GM23248 (cell line): ENCODE measurements around the gene VWA5B1. TPM values are rescaled to one million over a fixed set of nuclear protein-coding genes. Genes with fewer than 3 reads are reported as not detected.

Experiments
- DNase-seq: peaks from one replicate; pipeline ENCODE4 v3.0.0-alpha.2; 2015
- H2AFZ ChIP-seq: fragments of 200-600 bp; sonication (generic); 2 replicates; pipeline ENCODE4 v1.6.1; 2016; ENCODE audit warnings: antibody characterized with exemption
- H3F3A ChIP-seq: fragments of 200-600 bp; sonication (generic); 2 replicates; pipeline ENCODE4 v1.6.1; 2016; ENCODE audit warnings: mild to moderate bottlenecking, antibody characterized with exemption, mixed run types; ENCODE audit not compliant: insufficient read depth
- H3K27ac ChIP-seq: fragments of 200-600 bp; sonication (generic); 2 replicates; pipeline ENCODE4 v1.5.1; 2016; ENCODE audit warnings: mild to moderate bottlenecking
- H3K27me3 ChIP-seq: fragments of 200-600 bp; sonication (generic); replicated peaks from 2 replicates; pipeline ENCODE4 v1.6.1; 2016; ENCODE audit warnings: mild to moderate bottlenecking; ENCODE audit not compliant: insufficient read depth
- H3K36me3 ChIP-seq: fragments of 200-600 bp; sonication (generic); 2 replicates; pipeline ENCODE4 v1.6.1; 2016; ENCODE audit warnings: low read depth, mild to moderate bottlenecking
- H3K4me1 ChIP-seq: fragments of 200-600 bp; sonication (generic); 2 replicates; pipeline ENCODE4 v1.6.1; 2016; ENCODE audit warnings: mild to moderate bottlenecking; ENCODE audit not compliant: insufficient read depth
- H3K4me2 ChIP-seq: fragments of 200-600 bp; sonication (generic); one replicate; pipeline ENCODE4 v1.6.1; 2016; ENCODE audit warnings: mild to moderate bottlenecking; ENCODE audit not compliant: unreplicated experiment
- H3K4me3 ChIP-seq: fragments of 200-600 bp; sonication (generic); 2 replicates; pipeline ENCODE4 v1.5.1; 2016; ENCODE audit warnings: mild to moderate bottlenecking
- H3K79me2 ChIP-seq: fragments of 200-600 bp; sonication (generic); 2 replicates; pipeline ENCODE4 v1.6.1; 2016; ENCODE audit warnings: mild to moderate bottlenecking; ENCODE audit not compliant: insufficient read depth
- H3K9ac ChIP-seq: fragments of 200-600 bp; sonication (generic); 2 replicates; pipeline ENCODE4 v1.6.1; 2016; ENCODE audit warnings: mild to moderate bottlenecking
- H3K9me2 ChIP-seq: fragments of 200-600 bp; sonication (generic); 2 replicates; pipeline ENCODE4 v1.6.1; 2016; ENCODE audit warnings: mixed run types, mild to moderate bottlenecking, moderate library complexity; ENCODE audit not compliant: insufficient read depth
- H3K9me3 ChIP-seq: fragments of 200-600 bp; sonication (generic); one replicate; pipeline ENCODE4 v1.6.1; 2017; ENCODE audit warnings: low read depth
- H4K20me1 ChIP-seq: fragments of 200-600 bp; sonication (generic); 2 replicates; pipeline ENCODE4 v1.6.0; 2016; ENCODE audit not compliant: insufficient read depth
- EZH2 ChIP-seq: fragments of 200-600 bp; sonication (generic); IDR thresholded peaks from 2 replicates; pipeline ENCODE4 v1.6.1; 2018; ENCODE audit warnings: antibody characterized with exemption, mild to moderate bottlenecking; ENCODE audit not compliant: insufficient read depth, poor library complexity, severe bottlenecking
- EZH2phosphoT487 ChIP-seq: fragments of 200-600 bp; sonication (generic); IDR thresholded peaks from 2 replicates; pipeline ENCODE4 v1.6.1; 2018; ENCODE audit warnings: antibody characterized with exemption, moderate library complexity, mild to moderate bottlenecking, low read depth; ENCODE audit not compliant: insufficient read depth
- WGBS, 2 experiments: methylation state at CpG; one replicate each; pipeline ENCODE4 v1.1.6; 2015 to 2017; ENCODE audit warnings: low lambda C conversion rate in 2 of 2, low coverage in 1 of 2; ENCODE audit errors: missing lambda C conversion rate in 2 of 2; 5-methylcytosine and 5-hydroxymethylcytosine counted together
- in situ Hi-C: fragments of 300-500 bp; cut with MboI; formaldehyde crosslinking; loops from 2 replicates; pipeline ENCODE4 v1.15.0; 2020
- polyA plus RNA-seq: library from polyadenylated mRNA; unstranded; fragments of >200 nt; fragmentation: Nextera tagmentation; extraction: Ambion mirVana; gene quantifications from 2 replicates; pipeline ENCODE4 v1.2.1, GENCODE V29; 2016
- total RNA-seq: library from RNA; depleted of rRNA; stranded (reverse); fragments of >200 nt; shearing (Covaris generic); gene quantifications from 2 replicates; pipeline ENCODE4 v1.2.3, GENCODE V29; 2014; rRNA removed

VWA5B1 gene, protein sequence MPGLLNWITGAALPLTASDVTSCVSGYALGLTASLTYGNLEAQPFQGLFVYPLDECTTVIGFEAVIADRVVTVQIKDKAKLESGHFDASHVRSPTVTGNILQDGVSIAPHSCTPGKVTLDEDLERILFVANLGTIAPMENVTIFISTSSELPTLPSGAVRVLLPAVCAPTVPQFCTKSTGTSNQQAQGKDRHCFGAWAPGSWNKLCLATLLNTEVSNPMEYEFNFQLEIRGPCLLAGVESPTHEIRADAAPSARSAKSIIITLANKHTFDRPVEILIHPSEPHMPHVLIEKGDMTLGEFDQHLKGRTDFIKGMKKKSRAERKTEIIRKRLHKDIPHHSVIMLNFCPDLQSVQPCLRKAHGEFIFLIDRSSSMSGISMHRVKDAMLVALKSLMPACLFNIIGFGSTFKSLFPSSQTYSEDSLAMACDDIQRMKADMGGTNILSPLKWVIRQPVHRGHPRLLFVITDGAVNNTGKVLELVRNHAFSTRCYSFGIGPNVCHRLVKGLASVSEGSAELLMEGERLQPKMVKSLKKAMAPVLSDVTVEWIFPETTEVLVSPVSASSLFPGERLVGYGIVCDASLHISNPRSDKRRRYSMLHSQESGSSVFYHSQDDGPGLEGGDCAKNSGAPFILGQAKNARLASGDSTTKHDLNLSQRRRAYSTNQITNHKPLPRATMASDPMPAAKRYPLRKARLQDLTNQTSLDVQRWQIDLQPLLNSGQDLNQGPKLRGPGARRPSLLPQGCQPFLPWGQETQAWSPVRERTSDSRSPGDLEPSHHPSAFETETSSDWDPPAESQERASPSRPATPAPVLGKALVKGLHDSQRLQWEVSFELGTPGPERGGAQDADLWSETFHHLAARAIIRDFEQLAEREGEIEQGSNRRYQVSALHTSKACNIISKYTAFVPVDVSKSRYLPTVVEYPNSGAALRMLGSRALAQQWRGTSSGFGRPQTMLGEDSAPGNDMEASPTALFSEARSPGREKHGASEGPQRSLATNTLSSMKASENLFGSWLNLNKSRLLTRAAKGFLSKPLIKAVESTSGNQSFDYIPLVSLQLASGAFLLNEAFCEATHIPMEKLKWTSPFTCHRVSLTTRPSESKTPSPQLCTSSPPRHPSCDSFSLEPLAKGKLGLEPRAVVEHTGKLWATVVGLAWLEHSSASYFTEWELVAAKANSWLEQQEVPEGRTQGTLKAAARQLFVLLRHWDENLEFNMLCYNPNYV
- total RNA-seq, result not detected in 2 replicates
- polyA plus RNA-seq, result not detected in 2 replicates

DNA sequence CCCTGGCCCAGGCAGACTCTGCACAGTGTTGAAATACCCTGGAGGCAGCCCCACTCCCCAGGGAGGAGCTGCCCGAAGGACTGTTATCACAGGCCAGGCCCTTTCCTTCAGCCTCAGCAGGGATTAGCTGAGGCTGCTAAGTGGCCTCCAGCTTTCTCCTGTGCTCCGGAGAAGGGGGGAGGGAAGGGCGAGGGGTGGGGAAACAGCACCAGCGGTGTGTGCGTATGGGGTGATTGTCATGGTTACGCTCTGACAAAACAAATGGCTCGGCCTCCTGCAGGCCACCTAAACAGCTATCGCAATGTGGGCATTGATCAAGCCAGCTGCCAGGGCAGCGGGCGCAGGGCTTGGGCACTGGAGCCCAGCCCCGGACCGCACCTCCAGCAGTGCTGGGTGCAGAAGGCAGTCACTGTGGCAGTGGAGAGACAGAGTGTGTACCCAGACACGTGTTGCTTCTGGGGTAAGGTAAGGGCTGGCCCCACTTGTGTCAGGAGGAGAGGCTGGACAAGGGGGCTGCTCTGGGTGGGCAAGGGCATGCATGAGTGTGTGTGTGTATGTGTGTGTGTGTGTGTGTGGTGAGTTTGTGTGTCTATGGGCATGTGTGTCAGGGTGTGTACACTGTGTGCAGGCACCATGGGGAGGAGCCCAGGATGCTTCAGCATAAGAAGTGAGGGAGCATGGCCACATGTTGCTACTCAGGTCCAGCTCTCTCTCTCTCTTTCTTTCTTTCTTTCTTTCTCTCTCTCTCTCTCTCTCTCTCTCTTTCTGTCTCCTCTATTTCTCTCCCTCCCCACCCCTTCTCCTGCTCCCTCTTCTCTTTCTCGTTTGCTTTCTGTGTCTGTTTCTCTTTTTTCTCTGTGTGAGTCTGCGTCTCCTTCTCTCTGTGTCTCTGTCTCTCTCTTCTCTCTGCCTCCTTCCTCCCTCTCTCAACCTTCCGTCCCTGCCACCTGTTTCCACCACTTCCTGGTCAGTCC lies at the start of gene VWA5B1:
Gene VWA5B1 (plus strand): TSS at position 252 of the 974 bp plus-strand sequence. CDS start 19,727 bp downstream, outside the sequence.
- no peak within 1 kb of the TSS for H3K27ac ChIP-seq
- H3K4me1 ChIP-seq, result no peaks in the 10 kb centered on the region
- H4K20me1 ChIP-seq, result no peaks in the 10 kb centered on the region
- H3K9ac ChIP-seq, result no peak within 1 kb of the TSS
- no peaks in the 10 kb centered on the region for H3K9me2 ChIP-seq
- H3K36me3 ChIP-seq, result no peaks in the 10 kb centered on the region
- no peaks in the 10 kb centered on the region for H3K9me3 ChIP-seq
- no peak for DNase-seq
- H3K27me3 ChIP-seq, result peaks cover 59% of the 10 kb centered on the region
- H3K79me2 ChIP-seq, result no peaks in the 10 kb centered on the region
- TF ChIP-seq EZH2phosphoT487, result no peak
- no peak for TF ChIP-seq EZH2
- H3K4me3 ChIP-seq, result no peak within 1 kb of the TSS
- H3K4me2 ChIP-seq, result no peak within 1 kb of the TSS
- in situ Hi-C loops, result no loop called here
- 30 to 31% methylated on average over 7 to 16 of the region's 16 CpGs for WGBS, 2 experiments
- no peak within 1 kb of the TSS for H2AFZ ChIP-seq
- H3F3A ChIP-seq, result no peaks in the 10 kb centered on the region

DNA sequence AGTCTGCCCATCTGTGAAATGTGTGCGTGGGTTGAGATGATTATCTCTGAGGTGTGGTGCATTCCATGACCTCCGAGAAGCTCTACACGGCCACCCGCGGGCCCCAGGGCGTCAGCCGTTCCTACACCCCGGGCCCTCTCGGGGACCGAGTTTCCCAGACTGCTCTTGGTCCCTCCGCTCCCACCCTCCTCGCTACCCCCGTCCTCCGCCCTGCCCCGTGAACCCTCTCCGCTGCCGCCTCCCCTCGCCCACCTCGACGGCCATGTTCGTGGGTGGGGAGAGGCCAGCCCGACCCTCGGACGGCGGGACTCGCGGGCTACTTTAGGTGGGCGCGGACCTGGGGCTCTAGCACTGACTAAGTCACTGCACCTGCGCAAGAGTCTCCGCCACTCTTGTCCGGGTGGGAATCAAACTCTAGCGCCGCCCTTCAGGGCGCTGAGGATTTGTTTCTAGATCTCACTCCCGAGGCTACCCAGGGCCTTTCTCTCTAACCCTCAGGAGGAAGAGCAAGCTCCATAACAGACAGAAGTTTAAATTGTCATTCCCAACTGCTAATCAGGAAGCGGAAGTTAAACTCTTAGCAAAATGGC lies 47.7 kb upstream of the VWA5B1 start:
- Histone ChIP-seq H3K27ac (no peak overlapping the region), H4K20me1 (no peaks in the 10 kb centered on the region), H3K4me3 (no peak overlapping the region), H3K9me2 (no peaks in the 10 kb centered on the region), H3K79me2 (no peaks in the 10 kb centered on the region), H3K36me3 (no peaks in the 10 kb centered on the region), H3F3A (no peaks in the 10 kb centered on the region), H3K27me3 (peaks cover 56% of the 10 kb centered on the region), H3K9ac (no peak overlapping the region), H2AFZ (no peak overlapping the region), H3K4me1 (no peaks in the 10 kb centered on the region), H3K4me2 (no peak overlapping the region), H3K9me3 (no peaks in the 10 kb centered on the region)
- in situ Hi-C loops, result no loop called here
- 75 to 78% methylated on average over 20 to 37 of the region's 37 CpGs for WGBS, 2 experiments
- TF ChIP-seq EZH2phosphoT487 (no peak), EZH2 (no peak)
- DNase-seq, result no peak

DNA sequence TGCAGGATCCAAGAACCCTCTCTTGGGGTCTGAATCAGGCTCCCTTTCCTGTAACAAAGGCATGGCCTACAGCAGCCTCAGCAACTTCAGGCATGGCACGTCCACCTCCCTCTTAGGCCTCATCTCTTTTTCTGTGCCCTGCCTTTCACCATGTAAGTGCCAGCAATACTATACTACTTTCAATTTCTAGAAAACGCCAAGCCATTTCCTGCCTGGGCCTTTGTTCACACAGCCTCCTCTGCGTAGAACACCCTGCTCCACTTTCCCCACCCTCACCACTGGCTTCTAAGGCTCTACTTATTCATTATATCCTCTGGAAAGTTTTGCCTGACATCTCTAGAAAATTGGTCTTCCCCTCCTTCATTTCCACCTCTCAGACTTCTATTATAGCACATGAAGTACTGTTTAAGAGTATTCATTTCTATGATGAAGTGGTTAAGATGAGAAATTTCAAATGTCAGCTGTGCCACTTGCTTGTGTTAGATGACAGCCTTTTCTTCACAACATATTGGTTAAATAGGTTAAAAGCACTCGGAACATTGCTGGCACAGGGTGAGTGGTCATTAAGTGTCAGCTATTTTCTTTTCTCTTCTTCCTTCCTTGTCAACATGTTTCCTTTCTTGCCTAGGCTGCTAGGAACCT lies 41.6 kb upstream of the VWA5B1 start:
- no peaks in the 10 kb centered on the region for H3K9me2 ChIP-seq
- H3K27ac ChIP-seq, result no peak overlapping the region
- DNase-seq, result no peak
- H3K4me1 ChIP-seq, result no peaks in the 10 kb centered on the region
- no peak overlapping the region for H3K4me2 ChIP-seq
- H3K79me2 ChIP-seq, result no peaks in the 10 kb centered on the region
- H3K4me3 ChIP-seq, result no peak overlapping the region
- no peak overlapping the region for H3K9ac ChIP-seq
- no peaks in the 10 kb centered on the region for H4K20me1 ChIP-seq
- no peak overlapping the region for H2AFZ ChIP-seq
- H3K36me3 ChIP-seq, result no peaks in the 10 kb centered on the region
- in situ Hi-C loops, result no loop called here
- H3F3A ChIP-seq, result no peaks in the 10 kb centered on the region
- H3K27me3 ChIP-seq, result 0 out of 2 replicates have a peak, but pooled peaks cover 20% of the 10 kb centered on the region
- no peaks in the 10 kb centered on the region for H3K9me3 ChIP-seq
- 51 to 58% methylated on average over 4 of the region's 4 CpGs for WGBS, 2 experiments
- TF ChIP-seq EZH2phosphoT487 (no peak), EZH2 (no peak)
